AG10803 (cell line): ENCODE results near the gene SNRNP35.
"Not testable (repeated sequence)": the region's sequence is repeated elsewhere in the genome, so short reads cannot be mapped to it uniquely, and the experiment has no call there.

Experiments used
- DNase-seq: peaks from one replicate; pipeline ENCODE4 v3.0.0; 2010; ENCODE audit warnings: low read depth
- H3K4me3 ChIP-seq: 2 replicates; pipeline ENCODE4 v1.5.1; 2011; ENCODE audit warnings: mild to moderate bottlenecking, low read length, control low read depth
- CTCF ChIP-seq: conservative IDR thresholded peaks from 2 replicates; pipeline ENCODE4 v1.5.1; 2011; ENCODE audit warnings: mild to moderate bottlenecking, low read length, control low read depth, inconsistent platforms

The SNRNP35 gene

GRCh38 chr12:123487428-123487827 is 29.5 kb downstream of the SNRNP35 start:
- H3K4me3 ChIP-seq = no peak overlapping the region
- no peak for DNase-seq
- TF ChIP-seq CTCF = no peak

GRCh38 chr12:123488539-123489230 is 30.7 kb downstream of the SNRNP35 start:
- DNase-seq = no peak
- H3K4me3 ChIP-seq = no peak overlapping the region
- no peak for TF ChIP-seq CTCF

GRCh38 chr12:123489580-123489979 is 31.6 kb downstream of the SNRNP35 start:
- no peak for TF ChIP-seq CTCF
- DNase-seq = no peak
- H3K4me3 ChIP-seq = no peak overlapping the region

- DNase-seq = no peak
- H3K4me3 ChIP-seq = no peak overlapping the region
- TF ChIP-seq CTCF = no peak
Observed at GRCh38 chr12:123490089-123490488, 32.1 kb downstream of the SNRNP35 start.

GRCh38 chr12:123491056-123491455 is 33.1 kb downstream of the SNRNP35 start:
- no peak for DNase-seq
- H3K4me3 ChIP-seq = no peak overlapping the region
- TF ChIP-seq CTCF = no peak

- TF ChIP-seq CTCF = no peak
- DNase-seq = no peak
- H3K4me3 ChIP-seq = no peak overlapping the region
Observed at GRCh38 chr12:123491481-123491880, 33.5 kb downstream of the SNRNP35 start.

- H3K4me3 ChIP-seq, DNase-seq: not testable (repeated sequence)
Observed at GRCh38 chr12:123492339-123493039, 34.5 kb downstream of the SNRNP35 start.
